Inferior parietal cortex (tissue), 1 donor: ENCODE results near the gene BLMH.
A peak's percentile ranks its signal among the peaks of the same experiment; 100 is the strongest.

ENCODE experiments used
- DNase-seq: peaks from one replicate; pipeline ENCODE4 v3.0.0-alpha.2; 2016; ENCODE audit errors: extremely low spot score

The BLMH gene

DNA sequence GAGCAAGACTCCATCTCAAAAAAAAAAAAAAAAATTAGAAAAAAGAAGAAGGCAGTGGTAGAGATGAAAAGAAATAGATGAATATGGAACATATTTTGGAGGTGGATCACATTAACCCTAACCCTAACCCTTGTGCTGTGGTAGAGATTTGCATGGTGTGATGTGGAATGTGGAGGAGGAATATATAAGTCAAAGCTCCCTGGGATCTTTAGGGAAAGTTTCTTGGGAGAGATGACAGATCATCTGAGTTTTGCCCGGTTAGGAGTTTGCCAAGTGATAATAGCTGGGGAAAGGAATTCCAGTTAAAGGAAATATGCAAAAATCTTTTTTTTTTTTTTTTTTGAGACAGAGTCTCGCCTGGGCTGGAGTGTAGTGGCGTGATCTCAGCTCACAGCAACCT is 13.0 kb upstream of the BLMH start:
- DNase-seq: no peak

DNA sequence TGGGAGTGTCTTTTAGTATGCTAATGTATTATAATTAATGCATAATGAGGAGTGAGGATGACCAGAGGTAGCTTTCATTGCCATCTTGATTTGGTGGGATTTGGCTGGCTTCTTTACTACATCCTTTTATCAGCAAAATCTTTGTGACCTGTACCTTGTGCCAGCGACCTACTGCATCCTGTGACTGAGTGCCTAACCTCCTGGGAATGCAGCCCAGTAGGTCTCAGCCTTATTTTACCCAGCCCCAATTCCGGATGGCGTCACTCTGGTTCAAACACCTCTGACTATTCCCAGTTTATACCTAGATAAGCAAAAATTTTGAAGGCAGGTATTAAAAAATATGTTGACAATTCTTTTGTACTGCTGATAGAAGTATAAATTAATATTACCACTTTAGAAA is 10.5 kb upstream of the BLMH start:
- no peak for DNase-seq

DNA sequence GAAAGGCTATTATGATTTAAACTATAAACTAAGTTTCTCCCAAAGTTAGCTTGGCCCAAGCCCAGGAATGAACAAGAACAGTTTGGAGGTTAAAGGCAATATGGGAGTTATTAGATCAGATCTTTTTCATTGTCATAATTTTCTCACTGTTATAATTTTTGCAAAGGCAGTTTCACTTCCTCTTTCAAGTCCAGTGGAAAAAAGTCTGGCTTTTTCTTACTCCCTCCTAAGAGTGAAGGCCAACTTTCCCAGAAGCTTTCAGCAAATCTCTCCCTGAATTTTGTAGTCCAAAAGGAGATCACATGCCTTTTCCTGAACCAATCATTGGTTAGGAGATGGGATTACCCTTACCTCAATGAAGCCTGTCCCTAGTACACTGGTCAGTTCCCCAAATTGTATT is 9.1 kb upstream of the BLMH start:
- DNase-seq: no peak

DNA sequence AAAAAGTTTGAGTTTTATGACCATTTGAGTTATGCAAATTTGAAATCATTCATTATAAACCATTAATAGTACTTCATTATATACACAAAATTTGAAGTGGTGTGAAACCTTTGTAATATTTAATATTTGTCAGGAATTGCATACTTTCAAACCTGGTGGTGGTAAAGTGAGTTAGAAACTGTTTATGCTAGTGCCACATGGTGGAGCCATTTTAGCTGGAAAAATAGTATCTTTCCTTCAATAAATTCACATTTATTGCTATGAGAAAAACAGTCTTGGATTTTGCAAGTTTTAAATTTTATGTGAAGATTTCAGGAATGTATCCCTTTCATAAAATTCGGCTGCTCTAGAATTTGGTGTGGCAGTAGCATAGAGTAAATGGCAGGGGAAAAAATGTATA is 7.3 kb upstream of the BLMH start:
- no peak for DNase-seq

DNA sequence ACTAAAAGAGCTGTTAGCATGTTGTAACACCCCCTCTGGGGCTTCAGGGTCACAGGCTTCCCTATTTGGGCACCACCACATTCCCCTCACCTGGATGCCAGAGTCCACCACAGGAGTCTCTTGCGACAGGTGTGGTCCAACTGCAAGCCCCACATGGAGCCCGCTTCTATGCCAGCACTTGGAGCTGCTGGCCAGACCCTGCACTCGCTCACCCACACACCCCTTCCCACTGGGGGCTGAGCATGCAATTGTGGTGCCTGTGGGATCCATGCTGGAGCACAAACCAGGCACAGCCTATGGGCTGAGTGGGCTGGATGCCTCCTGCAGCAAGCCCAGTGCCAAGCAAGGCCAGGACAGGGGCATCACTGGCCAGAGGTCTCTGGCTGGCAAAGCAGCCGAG is 6.0 kb upstream of the BLMH start:
- no peak for DNase-seq

DNA sequence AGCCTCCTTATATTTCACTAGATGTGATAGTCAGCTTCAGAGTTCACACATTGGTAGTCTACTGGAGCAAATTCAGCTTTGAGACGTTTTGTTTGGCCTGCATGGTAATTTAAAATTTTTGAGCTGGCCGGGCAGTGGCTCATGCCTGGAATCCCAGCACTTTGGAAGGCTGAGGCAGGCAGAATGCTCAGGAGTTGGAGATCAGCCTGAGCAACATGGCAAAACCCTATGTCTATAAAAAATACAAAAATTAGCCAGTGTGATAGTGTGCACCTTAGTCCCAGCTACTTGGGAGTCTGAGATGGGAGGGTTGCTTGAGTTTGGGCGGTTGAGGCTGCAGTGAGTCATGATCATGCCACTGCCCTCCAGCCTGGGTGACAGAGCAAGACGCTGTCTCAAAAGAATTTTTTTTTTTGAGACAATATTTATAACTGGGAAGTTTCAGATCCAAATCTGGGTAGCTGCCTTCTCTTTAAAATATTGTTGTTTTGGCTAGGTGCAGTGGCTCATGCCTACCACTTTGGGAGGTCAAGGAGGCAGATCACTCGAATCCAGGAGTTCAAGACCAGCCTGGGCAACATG is 4.8 kb upstream of the BLMH start:
- no peak for DNase-seq

DNA sequence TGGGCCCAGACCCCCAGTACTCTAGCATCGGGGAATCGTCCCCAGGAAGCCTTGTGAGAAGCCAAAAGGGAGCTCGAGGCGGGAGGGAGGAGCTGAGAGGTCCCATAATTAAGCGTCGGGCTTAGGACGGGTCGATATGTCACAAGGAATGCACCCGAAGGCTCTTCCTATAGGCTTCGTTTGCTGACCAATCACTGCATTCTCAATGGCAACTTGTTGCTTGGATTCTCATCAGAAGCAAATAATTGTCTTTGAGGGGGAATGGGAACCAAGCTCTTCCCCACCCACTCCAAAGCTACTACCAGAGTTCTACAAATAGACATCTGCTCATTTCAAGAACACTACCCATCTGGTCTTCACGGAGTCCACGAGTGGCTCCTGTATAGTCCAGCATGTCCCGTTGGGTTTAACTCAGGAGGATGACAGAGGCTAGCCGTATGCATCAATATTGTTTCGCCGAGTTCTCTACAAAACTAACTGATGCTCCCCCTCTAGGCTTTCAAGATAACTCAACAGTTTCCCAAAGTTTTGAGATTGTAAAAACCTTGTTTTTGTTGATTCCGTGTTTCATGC is 628 bp upstream of the BLMH start:
- peak; percentile 34 for DNase-seq

DNA sequence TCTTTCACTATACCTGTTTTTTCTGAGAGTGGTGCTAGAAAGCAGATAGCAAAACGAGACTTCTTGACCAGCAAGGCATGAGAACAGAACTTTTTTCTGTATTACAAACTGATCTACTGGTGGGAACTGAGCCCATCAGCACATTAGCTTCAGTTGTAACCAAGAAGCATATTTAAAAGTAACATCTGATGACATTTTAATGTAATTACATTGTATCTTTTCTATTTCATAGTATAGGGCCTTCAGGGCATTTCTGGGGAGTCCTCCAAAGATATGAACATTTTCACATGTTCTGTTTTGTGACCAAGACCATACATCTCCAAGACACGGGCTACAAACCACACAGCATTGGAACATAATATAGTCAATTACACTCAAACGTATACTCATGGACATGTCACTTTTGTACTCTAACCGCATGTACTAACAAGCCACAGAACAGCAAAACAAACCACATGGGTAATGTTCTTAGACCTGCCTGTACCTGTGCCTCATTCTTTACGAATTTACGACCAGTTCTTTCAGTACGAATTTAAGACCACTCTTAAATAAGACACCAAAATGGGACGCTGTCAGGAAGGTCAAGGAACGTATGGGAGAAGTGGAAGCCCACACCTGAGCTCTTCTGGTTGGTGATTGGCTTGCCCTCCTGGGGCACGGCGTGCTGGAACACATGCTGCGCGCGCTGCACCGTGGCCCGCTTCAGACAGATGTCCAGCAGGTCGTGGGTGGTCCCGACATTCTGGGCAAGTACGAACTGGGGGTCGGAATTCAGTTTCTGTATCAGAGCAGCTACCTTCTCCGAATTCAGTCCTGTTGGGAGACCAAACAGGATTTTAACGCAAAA is 825 bp downstream of the BLMH start:
- DNase-seq: peak; percentile 11

DNA sequence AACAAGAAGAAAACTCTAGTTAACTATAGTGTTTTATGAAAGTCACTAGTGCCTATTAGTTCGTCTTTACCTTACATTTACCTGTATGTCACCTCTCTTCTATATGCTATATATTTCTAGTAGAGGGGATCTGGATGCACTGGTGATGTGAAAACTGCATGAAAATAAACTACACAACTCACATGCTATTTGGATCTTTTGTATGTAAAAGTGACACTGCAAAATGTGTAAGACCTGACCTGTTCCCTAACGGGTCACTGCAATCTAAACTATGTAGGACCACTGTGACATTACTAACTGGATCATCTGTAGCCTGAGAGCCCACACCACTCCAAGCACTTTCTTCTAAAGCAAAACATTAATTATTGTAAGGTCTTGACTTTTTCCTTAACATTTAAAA is 1.7 kb downstream of the BLMH start:
- DNase-seq: no peak

DNA sequence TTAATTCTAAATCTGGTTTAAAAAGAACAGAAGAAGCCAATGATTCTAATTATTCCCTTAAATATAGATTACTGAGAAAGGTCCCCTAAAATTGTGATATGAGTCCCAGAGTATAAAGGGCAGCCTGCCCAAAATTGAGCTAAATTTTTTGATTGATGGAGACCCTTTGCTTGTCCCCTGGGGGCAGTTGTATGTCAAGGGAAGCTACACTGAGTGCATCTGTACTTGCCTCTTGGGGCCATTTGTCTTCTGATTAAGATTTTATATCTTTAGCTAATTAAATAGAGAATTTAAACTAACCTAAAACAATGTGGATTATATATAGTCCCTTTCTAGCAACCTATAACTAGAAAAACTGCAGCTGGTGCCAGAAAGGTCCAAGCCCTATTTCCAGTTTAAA is 12.6 kb downstream of the BLMH start:
- no peak for DNase-seq

DNA sequence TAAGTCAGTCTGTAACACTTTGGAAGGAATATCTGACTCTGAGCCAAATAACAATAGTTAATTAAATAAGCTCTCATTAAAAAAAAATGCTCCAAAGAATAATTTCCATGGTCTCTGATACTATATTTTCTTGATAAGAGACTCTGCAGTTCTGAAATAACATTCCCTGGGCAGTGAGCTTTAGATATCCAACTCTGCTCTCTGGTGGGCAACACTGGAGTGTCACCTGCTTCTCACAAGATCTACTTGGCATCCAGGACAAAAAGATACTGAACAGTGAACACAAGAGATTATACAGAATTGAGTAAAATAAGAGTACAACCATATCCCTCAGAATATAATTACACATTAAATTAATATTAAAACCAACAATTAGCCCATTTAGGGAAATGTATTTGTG is 13.7 kb downstream of the BLMH start:
- peak; percentile 9 for DNase-seq

DNA sequence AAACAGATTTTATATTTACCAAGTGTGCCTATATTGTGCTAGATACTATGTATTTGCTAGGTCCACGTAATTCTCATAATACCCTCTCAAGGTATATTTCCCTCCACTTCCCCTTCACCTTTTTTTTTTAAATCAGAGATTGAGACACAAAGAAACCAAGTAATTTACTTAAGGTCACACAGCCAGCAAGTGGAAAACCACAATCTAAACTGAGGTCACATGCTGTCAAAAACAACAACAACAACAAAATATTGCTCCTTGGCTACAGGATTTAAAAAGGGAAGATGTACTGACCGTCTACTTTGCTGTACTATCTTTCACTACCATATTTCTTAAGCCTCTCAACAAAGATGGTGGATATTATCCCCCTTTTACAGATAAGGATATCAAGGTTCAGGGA is 15.8 kb downstream of the BLMH start:
- no peak for DNase-seq

DNA sequence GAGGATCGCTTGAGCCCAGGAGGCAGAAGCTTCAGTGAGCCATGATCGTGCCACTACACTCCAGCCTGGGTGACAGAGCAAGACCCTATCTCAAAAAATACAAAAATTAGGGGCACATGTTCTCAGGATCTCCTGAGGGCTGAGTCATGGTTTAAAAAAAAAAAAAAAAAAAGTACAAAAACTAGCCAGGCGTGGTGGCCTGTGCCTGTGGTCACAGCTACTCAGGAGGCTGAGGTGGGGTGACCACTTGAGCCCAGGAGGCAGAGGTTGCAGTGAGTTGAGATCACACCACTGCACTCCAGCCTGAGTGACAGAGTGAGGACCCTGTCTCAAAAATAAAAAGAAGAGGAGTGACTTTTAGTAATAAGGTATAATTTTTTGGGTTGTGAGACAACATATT is 16.9 kb downstream of the BLMH start:
- DNase-seq: no peak

DNA sequence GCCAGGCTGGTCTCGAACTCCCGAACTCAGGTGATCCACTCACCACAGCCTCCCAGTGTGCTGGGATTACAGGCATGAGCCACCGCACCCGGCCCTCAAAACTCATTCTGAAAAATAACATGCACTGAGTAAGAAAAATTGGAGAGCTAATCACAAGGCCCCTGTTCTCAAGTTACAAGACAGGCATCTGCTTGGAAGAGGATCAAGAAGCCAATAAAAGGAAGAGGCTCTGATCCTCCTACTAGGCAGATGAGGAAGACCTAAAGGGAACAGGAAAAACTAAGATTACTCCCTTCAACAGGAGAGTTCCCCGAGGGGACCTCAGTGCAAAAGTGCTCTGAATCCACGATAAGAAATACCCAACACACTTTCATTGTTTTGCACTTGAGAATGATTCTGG is 18.4 kb downstream of the BLMH start:
- no peak for DNase-seq

DNA sequence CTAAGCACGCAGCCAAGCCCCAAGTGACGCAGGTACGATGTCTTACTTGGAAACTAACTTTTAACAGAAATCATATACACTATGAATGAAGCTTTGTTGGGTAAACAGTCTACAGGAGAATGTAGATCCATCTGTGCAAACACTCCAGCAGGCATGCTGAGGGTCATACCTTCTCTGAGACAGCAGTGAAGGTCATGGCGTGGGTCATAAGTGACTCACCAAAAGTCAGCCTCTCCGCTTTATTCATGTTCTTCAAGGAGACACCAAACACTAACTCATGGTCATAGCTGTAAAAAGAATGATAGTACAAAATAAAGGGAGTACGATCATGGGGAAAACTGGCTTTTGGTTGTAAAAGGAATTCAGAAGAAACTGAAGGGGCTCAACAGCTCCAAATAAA is 20.6 kb downstream of the BLMH start:
- DNase-seq: no peak

DNA sequence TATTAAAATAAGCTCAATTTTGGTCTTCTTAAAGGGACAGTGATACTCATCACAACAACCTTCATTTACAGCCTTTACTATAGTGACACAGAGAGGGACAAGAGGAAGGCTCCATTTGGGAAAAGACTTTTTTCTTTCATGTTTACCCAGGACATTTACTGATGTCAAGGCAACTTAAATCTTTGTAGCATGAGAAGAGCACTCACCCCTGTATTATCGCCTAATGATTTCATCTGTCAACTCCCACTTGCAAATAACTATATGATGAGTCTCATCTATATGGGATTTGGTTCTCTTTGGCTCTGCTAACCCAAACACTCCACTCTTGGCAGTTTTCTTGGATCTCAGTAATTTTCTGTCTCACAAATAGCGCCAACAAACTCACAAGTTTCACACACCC is 24.1 kb downstream of the BLMH start:
- DNase-seq: no peak

DNA sequence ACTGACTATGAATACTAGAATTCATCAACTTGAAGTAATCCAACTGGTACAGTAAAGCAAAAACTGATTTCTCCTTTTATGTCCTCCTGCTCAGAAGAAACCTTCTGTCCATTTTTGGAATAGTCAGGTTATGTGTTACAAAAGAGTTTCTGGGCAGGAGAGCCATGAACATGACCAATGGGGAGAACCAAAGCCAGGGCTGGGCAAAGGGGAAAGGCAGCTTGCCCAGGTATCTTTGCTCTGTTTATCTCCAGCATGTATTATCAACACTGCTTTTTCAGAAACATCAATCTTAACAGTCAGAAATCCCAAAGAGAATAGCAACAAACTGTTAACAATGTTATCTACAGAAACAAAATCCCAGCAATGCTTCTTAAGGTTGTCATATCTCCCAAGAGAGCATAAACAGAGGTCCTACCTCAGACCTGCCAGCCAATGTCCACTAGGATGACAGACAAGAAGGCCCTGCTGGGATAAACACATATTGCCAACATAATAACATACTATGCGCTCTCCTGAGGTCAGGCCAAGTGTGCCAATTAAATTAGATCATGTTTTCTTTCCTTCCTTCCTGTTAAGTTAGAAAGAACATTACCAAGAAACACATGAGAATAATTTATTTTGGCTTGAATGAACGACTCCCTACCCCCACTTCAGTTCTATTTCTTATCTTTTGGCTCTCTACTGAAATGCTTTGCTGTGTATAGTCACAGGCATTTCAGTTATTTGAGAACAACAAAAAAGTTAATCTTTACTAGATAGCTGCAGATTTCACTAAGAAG is 28.0 kb downstream of the BLMH start:
- no peak for DNase-seq

DNA sequence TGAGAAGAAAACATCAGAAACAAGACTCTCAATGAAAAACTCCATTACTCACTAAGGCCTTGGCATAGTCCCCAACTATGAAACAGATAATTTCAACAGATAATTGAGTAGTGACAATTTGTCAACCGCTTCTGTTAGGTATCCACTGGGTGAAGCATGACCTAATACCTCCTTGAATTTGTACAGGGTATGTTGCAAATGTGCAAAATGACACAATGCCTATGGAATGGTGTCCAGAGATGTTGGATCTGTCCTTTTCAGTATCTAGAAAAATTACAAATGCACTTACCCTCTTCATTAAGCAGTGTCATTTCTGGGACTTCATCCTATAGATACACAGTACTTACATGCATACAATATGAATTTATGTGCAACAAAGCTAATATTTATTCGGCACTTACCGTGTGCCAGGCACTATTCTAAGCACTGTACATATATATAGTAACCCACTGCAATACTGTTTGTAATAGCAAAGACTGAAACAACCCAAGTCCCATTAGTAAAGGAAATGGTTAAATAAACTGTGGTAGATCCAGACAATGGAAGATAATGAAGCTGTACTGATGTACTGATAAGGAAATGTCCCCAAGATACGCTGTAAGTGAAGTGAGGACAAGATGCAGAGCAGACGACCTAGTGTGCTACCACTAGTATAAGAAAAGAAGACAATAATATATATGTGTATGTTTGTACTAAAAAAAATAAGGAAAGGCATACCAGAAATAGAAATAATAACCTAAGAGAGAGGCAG is 34.8 kb downstream of the BLMH start:
- DNase-seq: no peak

DNA sequence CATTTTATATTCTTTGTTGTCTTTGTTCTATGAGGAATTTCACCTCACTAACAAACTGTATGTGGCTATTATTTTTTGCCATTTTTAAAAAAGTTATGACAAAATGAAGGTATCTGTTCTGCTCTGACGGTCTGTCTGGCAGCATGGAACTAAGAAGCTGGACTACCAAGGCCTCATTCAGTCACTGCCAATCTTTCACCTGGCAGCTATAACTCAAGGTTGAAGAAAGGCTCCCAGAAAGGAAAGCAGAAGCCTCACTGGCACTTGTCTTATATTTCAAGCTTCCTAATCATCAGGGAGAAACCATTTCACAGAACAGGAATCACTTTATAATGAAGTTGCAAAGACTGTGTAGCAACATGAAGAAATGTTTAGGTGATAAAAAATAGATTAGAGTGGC is 37.6 kb downstream of the BLMH start:
- DNase-seq: no peak

DNA sequence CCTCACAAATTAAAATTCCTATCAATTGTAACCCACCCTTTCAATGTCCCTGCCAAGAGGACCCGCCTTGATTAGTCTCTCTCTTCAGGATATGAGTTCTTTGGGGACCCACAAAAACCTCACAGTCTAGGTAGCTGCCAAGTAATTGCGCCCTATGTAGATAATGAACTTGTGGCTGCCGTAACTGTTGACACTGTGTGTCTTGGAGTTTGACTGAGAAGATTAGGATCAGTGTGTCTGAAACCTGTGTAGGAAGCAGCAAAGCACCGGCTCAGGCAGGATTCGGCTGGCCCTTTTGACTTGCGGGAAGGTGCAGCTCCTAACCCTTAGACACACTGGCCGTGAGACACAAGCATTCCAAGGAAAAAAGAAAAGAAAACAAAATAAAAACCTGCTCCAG is 38.4 kb downstream of the BLMH start:
- no peak for DNase-seq

DNA sequence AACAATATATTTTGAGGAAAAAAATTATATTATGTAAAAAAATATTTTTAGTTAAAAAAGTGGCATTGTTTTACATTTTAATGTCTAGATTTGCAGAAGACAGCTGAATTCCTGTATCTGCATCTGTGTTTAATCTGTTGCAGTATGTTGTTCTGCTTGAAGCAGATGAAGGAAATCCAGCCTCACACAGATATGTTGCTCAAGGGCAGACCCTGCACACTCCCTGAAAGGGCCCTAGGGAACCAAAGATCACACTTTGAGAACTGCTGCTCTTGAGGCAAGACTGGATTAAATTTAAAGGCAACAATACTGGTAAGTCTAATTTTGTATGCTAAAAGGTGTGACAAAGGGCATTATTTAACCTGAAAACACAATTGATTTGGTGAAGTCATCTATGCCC is 39.8 kb downstream of the BLMH start:
- DNase-seq: no peak

DNA sequence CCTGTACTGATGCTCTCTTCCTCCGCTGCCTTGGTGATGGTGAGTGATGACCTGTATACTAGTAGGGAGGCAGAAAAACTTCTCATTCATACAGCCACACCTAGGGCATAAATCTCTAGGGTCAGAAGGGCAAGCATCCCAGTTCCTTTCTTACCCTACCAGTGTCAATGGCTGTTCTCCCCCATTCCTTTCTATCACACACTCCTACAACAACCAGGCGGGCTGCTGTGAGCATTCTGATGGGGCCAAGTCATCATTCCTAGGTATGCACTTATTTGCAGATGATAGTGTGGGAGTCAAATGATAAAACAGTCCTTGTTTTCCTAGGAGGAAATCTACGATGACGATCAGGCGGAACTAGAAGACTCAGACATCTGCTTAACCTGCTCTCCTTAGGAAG is 42.3 kb downstream of the BLMH start:
- no peak for DNase-seq
